Measurements from ENCODE around the gene UCN3.
"Not testable (repeated sequence)": the region's sequence is repeated elsewhere in the genome, so short reads cannot be mapped to it uniquely, and the experiment has no call there.

The UCN3 gene

GRCh38 chr10:5410787-5411186, 46.0 kb downstream of the UCN3 start:
- DNase-seq (ENCODE audit: low read depth) = not testable (repeated sequence)

GRCh38 chr10:5411941-5412276, 47.1 kb downstream of the UCN3 start:
- DNase-seq (ENCODE audit: low read depth) = peak; percentile 16

GRCh38 chr10:5412277-5412941, 47.6 kb downstream of the UCN3 start, which contains the start of gene NET1:
Gene NET1 (plus strand): TSS chr10:5412557. CDS start chr10:5412693, 136 bp downstream.
- peak; percentile 59 for DNase-seq (ENCODE audit: low read depth)

GRCh38 chr10:5413012-5413938, 48.5 kb downstream of the UCN3 start:
- DNase-seq (ENCODE audit: low read depth) = peak; percentile 10

DNA sequence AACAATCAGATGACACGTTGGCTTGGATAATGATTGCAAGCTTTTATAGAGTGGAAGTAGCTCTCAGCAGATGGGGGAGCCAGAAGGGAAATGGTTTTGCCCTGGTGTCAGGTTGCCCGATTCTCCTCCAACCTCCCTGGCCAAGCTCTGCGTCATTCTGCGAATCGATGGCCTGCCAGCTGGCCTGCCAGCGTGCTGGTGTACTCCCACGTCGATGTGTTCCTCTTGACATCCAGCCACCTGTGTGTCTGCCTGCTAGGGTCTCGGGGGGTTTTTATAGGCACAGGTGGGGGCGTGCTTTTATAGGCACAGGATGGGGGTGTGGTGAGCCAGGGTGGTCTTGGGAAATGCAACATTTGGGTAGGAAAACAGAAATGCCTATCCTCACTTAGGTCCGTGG, 52.2 kb downstream of the UCN3 start:
- no peak for DNase-seq (ENCODE audit: low read depth)

DNA sequence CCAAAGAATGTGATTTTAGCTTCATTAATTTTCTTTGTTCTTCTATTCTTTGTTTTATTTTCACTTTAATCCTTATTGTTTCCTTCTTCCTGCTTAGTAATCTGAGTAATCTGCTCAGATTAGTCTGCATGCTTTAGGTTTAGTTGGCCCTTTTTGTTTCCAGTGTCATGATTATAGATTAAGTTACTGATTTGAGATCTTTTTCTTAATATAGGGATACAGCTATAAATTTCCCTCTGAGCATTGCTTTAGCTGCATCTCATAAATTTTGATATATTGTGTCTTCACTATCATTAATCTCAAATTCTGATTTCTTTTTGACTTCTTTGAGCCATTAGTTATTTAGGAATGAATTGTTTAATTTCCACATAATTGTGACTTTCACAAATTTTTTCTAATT, 53.8 kb downstream of the UCN3 start:
- DNase-seq (ENCODE audit: low read depth) = no peak

DNA sequence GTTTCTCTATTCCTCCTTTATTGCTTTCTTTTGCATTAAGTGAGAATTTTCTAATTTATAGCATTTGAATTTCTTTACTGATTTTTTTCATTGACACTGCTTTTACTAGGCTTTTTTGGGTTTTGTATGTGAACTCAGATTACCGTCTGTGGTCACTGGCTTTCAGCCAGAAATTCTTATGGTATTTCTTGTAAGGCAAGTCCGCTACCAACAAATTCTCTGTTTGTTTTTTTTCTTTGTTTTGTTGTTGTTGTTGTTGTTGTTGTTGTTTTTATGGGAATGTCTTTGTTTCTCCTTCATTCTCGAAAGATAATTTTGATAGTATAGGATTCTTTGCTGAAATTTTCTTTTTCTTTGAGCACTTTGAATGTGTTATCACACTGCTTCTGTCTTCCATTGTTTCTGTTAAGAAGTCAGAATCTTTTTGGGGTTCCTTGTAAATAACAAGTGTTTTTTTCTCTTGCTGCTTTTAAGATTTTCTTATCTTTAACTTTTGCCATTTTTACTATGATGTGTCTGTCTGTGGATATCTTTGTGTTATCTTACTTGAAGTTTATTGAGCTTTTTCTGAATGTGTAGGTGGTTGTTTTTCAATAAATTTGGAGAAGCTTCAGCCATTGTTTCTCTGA, 54.8 kb downstream of the UCN3 start:
- DNase-seq (ENCODE audit: low read depth) = no peak

- no peak for DNase-seq (ENCODE audit: low read depth)
Measured at GRCh38 chr10:5423771-5424170, 59.0 kb downstream of the UCN3 start.
